ENCODE data around the gene PANX1. TPM values are rescaled to one million over a fixed set of nuclear protein-coding genes. Genes with fewer than 3 reads are reported as not detected.

The PANX1 gene
- polyA plus RNA-seq, 1 donor (not counting 4 experiments of a cell fraction or from before 2014, with no cell fraction given): 58.5 TPM

- Histone ChIP-seq H2AFZ (ENCODE audit: control insufficient read depth, low read length) (peak overlapping the region; percentile 35), H3K36me3 (ENCODE audit: control insufficient read depth in 2 of 2, extremely low read depth in 1 of 2, insufficient read depth in 2 of 2, low read length in 2 of 2) (peaks cover 3 to 5% of the 10 kb centered on the region in 2 experiments), H3K9me3 (ENCODE audit: control insufficient read depth, low read depth, low read length) (no peaks in the 10 kb centered on the region), H3K9me1 (ENCODE audit: control insufficient read depth, extremely low read depth, insufficient read depth, low read length) (peaks cover 9% of the 10 kb centered on the region), H4K20me1 (ENCODE audit: control insufficient read depth, extremely low read depth, insufficient read depth, low read length) (peaks cover 7% of the 10 kb centered on the region), H3K27ac (ENCODE audit: control insufficient read depth, insufficient read depth, low read length) (peak overlapping the region; percentile 95), H3K9ac (ENCODE audit: control insufficient read depth, extremely low read depth, insufficient read depth, low read length) (peak overlapping the region; percentile 95), H3K4me3 (ENCODE audit: control insufficient read depth in 2 of 3, extremely low read depth in 1 of 3, insufficient read depth in 2 of 3, low read depth in 1 of 3, low read length in 3 of 3) (peak overlapping the region; percentile 72 to 97 (median 93)), H3K4me2 (ENCODE audit: control insufficient read depth, extremely low read depth, insufficient read depth, low read depth, low read length) (peak overlapping the region; percentile 90), H3K4me1 (ENCODE audit: control insufficient read depth, extremely low read depth, insufficient read depth, low read length) (peaks cover 63% of the 10 kb centered on the region), H3K27me3 (ENCODE audit: control insufficient read depth, extremely low read depth, insufficient read depth, low read length) (no peaks in the 10 kb centered on the region), H3K79me2 (ENCODE audit: control insufficient read depth, insufficient read depth, low read length) (peaks cover 64% of the 10 kb centered on the region)
- dilution Hi-C loops (cut with MboI; ENCODE audit: extremely low pct_ligation_motif_present, low sequenced_read_pairs): no loop called here
- no peak for TF ChIP-seq CTCF (optimal IDR thresholded peaks at IDR 0.05 in 1 of 3, IDR thresholded peaks at IDR 0.05 in 1 of 3, conservative IDR thresholded peaks at IDR 0.05 in 1 of 3; ENCODE audit: extremely low read depth in 1 of 3, insufficient read depth in 2 of 3, low read length in 3 of 3)
- TF ChIP-seq EZH2 (IDR thresholded peaks at IDR 0.05; ENCODE audit: low read length): no peak
- FAIRE-seq (no peak), DNase-seq (ENCODE audit: low read depth, low spot score) (no peak)
Observed at GRCh38 chr11:94129512-94130297, 1.1 kb downstream of the PANX1 start.

GRCh38 chr11:94130298-94131046 lies 1.8 kb downstream of the PANX1 start:
- peaks cover 70% of the 10 kb centered on the region for H3K79me2 ChIP-seq (ENCODE audit: control insufficient read depth, insufficient read depth, low read length)
- TF ChIP-seq EZH2 (IDR thresholded peaks at IDR 0.05; ENCODE audit: low read length) (no peak), CTCF (optimal IDR thresholded peaks at IDR 0.05 in 1 of 3, IDR thresholded peaks at IDR 0.05 in 1 of 3, conservative IDR thresholded peaks at IDR 0.05 in 1 of 3; ENCODE audit: extremely low read depth in 1 of 3, insufficient read depth in 2 of 3, low read length in 3 of 3) (no peak)
- H3K9ac ChIP-seq (ENCODE audit: control insufficient read depth, extremely low read depth, insufficient read depth, low read length): peak overlapping the region; percentile 95
- dilution Hi-C loops (cut with MboI; ENCODE audit: extremely low pct_ligation_motif_present, low sequenced_read_pairs): no loop called here
- peak overlapping the region; percentile 95 for H3K27ac ChIP-seq (ENCODE audit: control insufficient read depth, insufficient read depth, low read length)
- H4K20me1 ChIP-seq (ENCODE audit: control insufficient read depth, extremely low read depth, insufficient read depth, low read length): peaks cover 7% of the 10 kb centered on the region
- FAIRE-seq: no peak
- H3K4me2 ChIP-seq (ENCODE audit: control insufficient read depth, extremely low read depth, insufficient read depth, low read depth, low read length): peak overlapping the region; percentile 90
- H3K4me1 ChIP-seq (ENCODE audit: control insufficient read depth, extremely low read depth, insufficient read depth, low read length): peaks cover 71% of the 10 kb centered on the region
- H2AFZ ChIP-seq (ENCODE audit: control insufficient read depth, low read length): no peak overlapping the region
- H3K27me3 ChIP-seq (ENCODE audit: control insufficient read depth, extremely low read depth, insufficient read depth, low read length): no peaks in the 10 kb centered on the region
- no peaks in the 10 kb centered on the region for H3K9me3 ChIP-seq (ENCODE audit: control insufficient read depth, low read depth, low read length)
- no peak for DNase-seq (ENCODE audit: low read depth, low spot score)
- H3K4me3 ChIP-seq (ENCODE audit: control insufficient read depth in 2 of 3, extremely low read depth in 1 of 3, insufficient read depth in 2 of 3, low read depth in 1 of 3, low read length in 3 of 3): peak overlapping the region; percentile 72 to 97 (median 93)
- peaks cover 3 to 5% of the 10 kb centered on the region in 2 experiments for H3K36me3 ChIP-seq (ENCODE audit: control insufficient read depth in 2 of 2, extremely low read depth in 1 of 2, insufficient read depth in 2 of 2, low read length in 2 of 2)
- H3K9me1 ChIP-seq (ENCODE audit: control insufficient read depth, extremely low read depth, insufficient read depth, low read length): peaks cover 9% of the 10 kb centered on the region

Measured in keratinocyte (primary cell).